SK-N-MC (cell line): ENCODE results near the gene CNTFR.

Experiments
- DNase-seq: peaks from one replicate; pipeline ENCODE4 v3.0.0-alpha.2; 2011; ENCODE audit warnings: low read depth, low spot score
- H3K27ac ChIP-seq: fragments of 200-600 bp; sonication (generic); 2 replicates; pipeline ENCODE4 v1.5.1; 2016; ENCODE audit warnings: mixed run types
- H3K36me3 ChIP-seq: fragments of 200-600 bp; sonication (generic); 2 replicates; pipeline ENCODE4 v1.6.1; 2017; ENCODE audit warnings: antibody characterized with exemption, low read length, mixed read lengths; ENCODE audit not compliant: insufficient read depth
- H3K4me3 ChIP-seq: fragments of 200-600 bp; sonication (generic); 2 replicates; pipeline ENCODE4 v1.5.1; 2016
- H3K9ac ChIP-seq: fragments of 200-600 bp; sonication (generic); 2 replicates; pipeline ENCODE4 v1.8.0; 2017; ENCODE audit warnings: mixed run types, mixed read lengths; ENCODE audit not compliant: insufficient read length
- H3K9me3 ChIP-seq: fragments of 200-600 bp; sonication (generic); 2 replicates; pipeline ENCODE4 v1.6.1; 2017; ENCODE audit warnings: low read depth, mild to moderate bottlenecking, antibody characterized with exemption, low read length, moderate library complexity, mixed read lengths
- EZH2 ChIP-seq: fragments of 200-600 bp; sonication (generic); IDR thresholded peaks from one replicate; pipeline ENCODE4 v1.6.1; 2017; ENCODE audit warnings: antibody characterized with exemption
- FOXP2 ChIP-seq: optimal IDR thresholded peaks from 2 replicates; pipeline ENCODE3; 2011; ENCODE audit warnings: mild to moderate bottlenecking, moderate library complexity; ENCODE audit not compliant: insufficient read depth; ENCODE audit errors: extremely low read length, control extremely low read depth
- POLR2AphosphoS5 ChIP-seq: IDR thresholded peaks from 2 replicates; pipeline ENCODE4 v1.6.1; 2012; ENCODE audit warnings: mild to moderate bottlenecking, low read depth, low read length, borderline replicate concordance

CNTFR gene

DNA sequence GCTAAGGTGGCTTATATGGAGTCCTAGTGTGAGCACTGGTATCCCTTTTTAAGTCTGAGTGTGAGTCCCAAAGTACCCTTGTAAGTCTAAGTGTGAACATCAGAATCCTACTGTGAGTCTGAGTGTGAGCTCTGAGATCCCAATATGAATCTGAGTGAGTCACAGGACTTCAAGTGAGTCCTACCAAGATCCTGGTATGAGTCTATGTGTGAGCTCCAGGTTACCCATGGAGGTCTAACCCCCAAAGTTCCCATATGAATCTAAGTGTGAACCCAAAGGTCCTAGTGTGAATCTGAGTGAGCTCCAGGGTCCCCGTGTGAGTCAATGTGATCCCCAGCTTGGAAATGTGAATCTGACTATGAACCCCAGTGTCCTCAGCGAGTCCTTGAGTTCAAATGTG lies 2.3 kb downstream of the CNTFR start:
- no peak for DNase-seq
- Histone ChIP-seq H3K4me3 (no peak overlapping the region), H3K36me3 (no peaks in the 10 kb centered on the region), H3K9me3 (no peaks in the 10 kb centered on the region), H3K27ac (no peak overlapping the region), H3K9ac (no peak overlapping the region)
- TF ChIP-seq FOXP2 (no peak), EZH2 (no peak), POLR2AphosphoS5 (no peak)

DNA sequence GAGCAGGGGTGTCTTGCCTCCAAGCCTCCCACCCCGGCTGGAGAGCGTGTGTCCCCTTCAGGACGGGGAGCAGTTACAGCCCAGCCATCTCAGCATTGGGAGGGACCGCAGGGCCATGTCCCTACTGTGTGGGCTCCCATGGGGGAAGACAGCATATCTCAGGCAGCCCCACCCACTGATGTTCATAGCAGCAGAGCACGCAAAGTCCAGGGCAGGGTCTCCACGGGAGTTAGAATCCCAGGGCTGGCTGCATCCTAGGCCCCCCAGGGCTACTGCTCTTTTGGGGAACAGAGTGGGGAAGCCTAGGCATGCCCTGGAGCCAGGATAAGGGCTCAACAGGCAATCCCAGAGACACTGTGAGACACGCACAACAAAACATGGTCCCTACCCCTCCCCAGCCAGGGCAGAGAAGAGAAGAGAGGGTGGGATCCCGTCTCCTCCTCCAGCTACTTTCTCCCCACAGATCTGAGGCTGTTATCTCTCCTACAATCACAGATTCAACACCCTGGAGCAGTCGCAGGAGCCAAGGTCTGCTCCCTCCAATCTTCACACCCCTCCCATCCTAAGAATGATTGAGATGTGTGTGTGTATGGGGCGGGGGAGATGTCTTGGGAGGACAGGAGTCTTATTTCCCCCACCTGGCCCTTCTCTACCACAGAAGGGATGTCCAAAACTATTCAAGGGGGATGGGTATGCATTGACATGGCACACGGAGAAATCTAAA lies 3.4 kb downstream of the CNTFR start:
- no peak overlapping the region for H3K27ac ChIP-seq
- no peak overlapping the region for H3K9ac ChIP-seq
- no peaks in the 10 kb centered on the region for H3K9me3 ChIP-seq
- H3K4me3 ChIP-seq, result no peak overlapping the region
- no peak for TF ChIP-seq POLR2AphosphoS5
- no peak for TF ChIP-seq EZH2
- no peak for TF ChIP-seq FOXP2
- no peaks in the 10 kb centered on the region for H3K36me3 ChIP-seq
- no peak for DNase-seq

DNA sequence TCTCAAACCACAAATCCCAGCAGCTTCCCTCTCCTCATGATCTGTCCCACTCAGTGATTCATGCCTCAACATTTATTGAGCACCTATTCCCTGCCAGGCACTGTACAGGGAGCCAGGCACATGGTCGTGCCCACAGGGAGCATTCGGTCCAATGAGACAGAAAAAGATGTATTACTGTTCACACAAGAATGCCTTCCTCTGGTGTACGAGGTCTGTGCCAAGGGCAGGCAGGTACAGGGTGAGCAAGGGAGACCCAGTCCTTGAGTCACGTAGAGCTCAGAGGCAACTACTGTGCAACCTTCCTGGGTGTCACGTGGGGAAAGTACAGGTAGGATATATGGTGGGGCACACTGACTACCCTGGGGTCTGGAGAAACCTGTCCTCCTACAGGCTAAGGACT lies 4.6 kb downstream of the CNTFR start:
- no peak overlapping the region for H3K27ac ChIP-seq
- no peak overlapping the region for H3K9ac ChIP-seq
- DNase-seq, result no peak
- H3K4me3 ChIP-seq, result no peak overlapping the region
- TF ChIP-seq EZH2 (no peak), POLR2AphosphoS5 (no peak)
- H3K9me3 ChIP-seq, result no peaks in the 10 kb centered on the region
- no peaks in the 10 kb centered on the region for H3K36me3 ChIP-seq

DNA sequence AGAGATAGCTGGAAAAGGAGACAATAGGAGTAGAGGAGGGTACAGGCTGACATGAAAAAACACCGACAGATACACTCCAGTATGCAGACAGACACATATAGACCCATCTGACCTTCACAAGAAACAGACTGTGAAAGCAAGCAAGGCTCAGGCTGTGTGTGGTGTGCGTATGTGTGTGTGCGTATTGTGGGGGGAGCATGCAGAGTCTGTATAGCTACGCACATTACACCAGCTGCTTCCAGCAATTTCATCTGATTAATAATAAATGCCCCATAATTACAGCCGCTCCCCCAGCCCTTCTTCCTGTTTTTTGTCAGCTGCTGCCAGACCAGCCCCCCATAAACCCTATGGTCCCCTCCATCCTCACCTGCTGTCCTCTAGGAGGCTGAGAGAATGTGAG lies 6.7 kb downstream of the CNTFR start:
- Histone ChIP-seq H3K27ac (no peak overlapping the region), H3K9ac (no peak overlapping the region), H3K9me3 (no peaks in the 10 kb centered on the region), H3K36me3 (no peaks in the 10 kb centered on the region), H3K4me3 (no peak overlapping the region)
- TF ChIP-seq POLR2AphosphoS5 (no peak), FOXP2 (no peak), EZH2 (no peak)
- no peak for DNase-seq

DNA sequence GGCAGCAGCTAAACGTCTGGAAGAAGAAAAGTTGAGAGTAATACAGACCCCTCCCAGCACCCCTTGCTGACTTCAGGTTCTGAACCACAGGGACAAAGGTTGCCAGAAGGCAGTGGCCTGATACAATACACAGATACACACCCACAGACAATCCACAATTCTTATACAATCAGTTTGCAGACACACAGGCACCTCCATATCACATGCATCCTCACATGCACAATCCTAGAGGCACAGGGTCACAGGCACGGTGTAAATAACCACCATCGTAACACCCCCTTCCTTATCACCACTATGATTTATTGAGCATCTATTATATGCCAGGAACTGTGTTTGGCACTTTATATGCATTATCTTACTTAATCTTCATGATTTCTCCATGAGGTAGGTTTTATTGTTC lies 8.2 kb downstream of the CNTFR start:
- TF ChIP-seq POLR2AphosphoS5, result no peak
- TF ChIP-seq FOXP2, result no peak
- no peak for TF ChIP-seq EZH2
- Histone ChIP-seq H3K4me3 (no peak overlapping the region), H3K9me3 (no peaks in the 10 kb centered on the region), H3K27ac (no peak overlapping the region), H3K9ac (no peak overlapping the region), H3K36me3 (no peaks in the 10 kb centered on the region)
- no peak for DNase-seq

DNA sequence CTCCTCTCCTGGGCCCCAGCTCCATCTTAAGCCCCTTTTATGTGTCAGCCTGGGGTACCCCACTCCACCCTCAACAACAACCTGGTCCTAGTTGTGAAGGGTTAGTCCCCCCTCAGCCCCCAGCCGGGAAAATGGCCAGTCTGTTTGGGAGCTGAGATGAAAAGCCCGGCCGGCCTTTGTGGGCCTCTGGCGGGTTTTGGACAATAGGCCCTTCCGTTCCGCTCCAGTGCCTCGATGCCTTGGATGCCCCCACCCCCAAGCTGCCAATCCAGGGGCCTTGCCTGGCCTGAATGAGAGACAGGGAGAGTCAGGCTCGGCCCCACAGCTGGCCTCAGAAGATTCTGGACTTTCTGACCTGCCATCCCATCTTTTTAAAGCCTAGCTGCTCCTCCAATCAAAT lies 9.2 kb downstream of the CNTFR start:
- H3K36me3 ChIP-seq, result no peaks in the 10 kb centered on the region
- no peak for DNase-seq
- no peak overlapping the region for H3K9ac ChIP-seq
- H3K4me3 ChIP-seq, result no peak overlapping the region
- H3K9me3 ChIP-seq, result no peaks in the 10 kb centered on the region
- TF ChIP-seq EZH2, result no peak
- TF ChIP-seq POLR2AphosphoS5, result no peak
- TF ChIP-seq FOXP2, result no peak
- no peak overlapping the region for H3K27ac ChIP-seq

DNA sequence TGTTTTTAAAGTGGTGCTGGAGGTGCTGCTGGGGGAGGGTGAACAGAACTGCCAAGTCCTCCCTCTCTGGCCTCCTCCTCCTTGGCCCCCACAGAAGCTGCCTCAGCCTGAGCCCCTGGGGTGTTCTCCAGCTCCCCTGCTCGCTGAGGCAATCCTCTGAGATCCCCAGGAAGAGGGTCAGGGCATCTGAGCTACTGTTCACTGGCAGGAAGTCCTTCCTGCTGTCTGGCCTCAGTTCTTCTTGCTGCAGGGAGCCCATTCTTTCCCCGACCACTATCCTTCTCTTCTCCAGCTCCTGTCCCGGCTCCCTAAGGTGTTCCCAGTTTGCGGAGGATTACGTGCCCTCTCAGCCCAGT lies 9.7 kb downstream of the CNTFR start:
- TF ChIP-seq FOXP2, result no peak
- no peak for TF ChIP-seq POLR2AphosphoS5
- TF ChIP-seq EZH2, result no peak
- Histone ChIP-seq H3K27ac (no peak overlapping the region), H3K4me3 (no peak overlapping the region), H3K36me3 (no peaks in the 10 kb centered on the region), H3K9ac (no peak overlapping the region), H3K9me3 (no peaks in the 10 kb centered on the region)
- DNase-seq, result no peak

DNA sequence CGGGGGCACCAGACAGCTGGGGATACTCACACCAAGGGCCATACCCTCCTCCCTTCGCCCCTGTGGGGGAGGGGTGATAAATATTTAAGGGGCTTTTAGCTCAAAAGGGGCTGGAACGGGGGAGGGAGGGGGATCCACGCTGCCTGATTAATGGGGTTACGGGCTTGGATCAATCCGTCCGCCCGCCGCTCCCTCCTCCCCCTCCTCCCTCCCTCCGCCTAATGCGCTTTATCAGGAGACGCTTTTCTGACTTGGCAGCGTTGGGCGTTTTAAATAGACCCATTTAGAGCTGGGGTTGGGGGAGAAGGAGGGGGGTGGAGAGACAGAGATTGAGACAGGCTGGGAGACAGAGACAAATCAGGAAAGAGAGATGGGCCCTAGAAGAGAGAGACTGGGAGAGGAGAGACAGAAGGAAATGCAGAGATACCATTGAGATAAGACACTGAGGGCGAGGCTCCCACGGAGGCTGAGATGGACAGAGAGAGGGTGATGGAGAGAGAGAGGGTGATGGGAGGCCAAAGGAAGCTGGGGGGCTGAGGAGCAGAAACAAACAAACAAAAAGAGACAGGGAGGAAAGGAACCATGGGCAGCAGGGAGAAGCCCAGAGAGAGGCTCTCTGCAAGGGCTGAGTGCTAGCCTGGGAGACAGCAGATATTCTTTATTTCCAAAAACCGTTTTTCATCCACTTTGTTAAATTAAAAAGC lies 10.3 kb downstream of the CNTFR start:
- H3K9ac ChIP-seq, result no peak overlapping the region

DNA sequence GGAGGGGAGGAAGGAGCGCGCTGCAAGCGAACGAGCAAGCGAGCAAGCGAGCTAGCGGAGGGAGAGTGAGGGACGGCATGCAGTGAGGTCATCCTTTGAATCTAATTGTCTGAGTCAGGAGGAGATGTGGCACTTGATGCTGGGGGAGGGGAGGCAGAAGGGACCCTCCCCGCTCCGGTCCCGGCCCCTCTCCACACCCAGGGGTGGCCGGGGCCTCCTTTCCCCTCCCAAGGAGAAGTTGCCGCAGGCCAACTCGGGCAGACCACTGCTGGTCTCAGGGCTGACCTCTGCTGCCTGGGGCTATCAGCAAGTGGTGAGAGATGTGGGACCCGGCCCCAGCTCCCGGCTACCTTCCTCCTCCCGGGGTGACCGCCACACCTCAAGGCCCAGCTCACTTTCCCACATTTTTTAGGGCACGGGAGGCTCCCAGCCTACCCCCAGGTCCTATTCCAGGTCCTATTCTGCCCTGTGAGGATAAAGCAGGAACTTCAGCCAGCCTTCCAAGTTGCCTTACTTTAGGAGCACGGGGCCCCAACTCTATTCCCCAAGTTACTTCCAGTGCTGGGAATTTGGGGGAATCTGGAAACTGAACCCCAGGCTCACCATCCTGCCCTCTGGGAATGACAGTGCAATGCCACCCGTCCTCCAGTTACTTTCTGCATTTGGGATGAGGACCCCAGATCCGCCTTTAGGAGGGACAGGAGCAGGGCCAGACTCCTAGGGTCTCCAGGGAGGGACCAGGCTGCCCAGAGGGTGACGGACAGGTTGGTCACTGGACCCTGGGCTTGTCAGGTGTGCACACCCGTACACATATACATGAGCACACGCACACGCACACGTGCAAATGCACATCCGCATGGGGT lies 11.1 kb downstream of the CNTFR start:
- TF ChIP-seq EZH2, result no peak
- no peak for TF ChIP-seq POLR2AphosphoS5
- no peak for TF ChIP-seq FOXP2
- H3K9ac ChIP-seq, result no peak overlapping the region
- H3K4me3 ChIP-seq, result no peak overlapping the region
- no peak for DNase-seq
- no peaks in the 10 kb centered on the region for H3K36me3 ChIP-seq
- H3K27ac ChIP-seq, result no peak overlapping the region
- H3K9me3 ChIP-seq, result no peaks in the 10 kb centered on the region

More for the DNA sequence above, 10.3 kb downstream of the CNTFR start:
- no peak for DNase-seq
- Histone ChIP-seq H3K27ac (no peak overlapping the region), H3K9me3 (no peaks in the 10 kb centered on the region), H3K36me3 (no peaks in the 10 kb centered on the region), H3K4me3 (no peak overlapping the region)
- TF ChIP-seq EZH2, result no peak
- no peak for TF ChIP-seq POLR2AphosphoS5
